A549 (cell line): ENCODE results near the gene SANBR. TPM values are rescaled to one million over a fixed set of nuclear protein-coding genes. Genes with fewer than 3 reads are reported as not detected.

ENCODE experiments used
- ATAC-seq, 2 experiments: fragments of 200-7000 bp in 1 of 2; fragments of >200 bp in 1 of 2; cut with Nextera tagmentation in 1 of 2; cut with Tn5 transposase in 1 of 2; 3 replicates each; pipeline versions ENCODE4 v1.8.0 to v1.9.1; 2018 to 2020; ENCODE audit warnings: mild to moderate bottlenecking in 1 of 2, moderate library complexity in 1 of 2
- CTCF ChIA-PET: fragments of 300-600 bp; sonication (Branson Sonifier 250); formaldehyde crosslinking; extraction: SDS; loops from one replicate; lab custom pipeline; 2021; ENCODE audit warnings: antibody characterized with exemption, inconsistent platforms; lab: Yijun Ruan, JAX
- POLR2A ChIA-PET: fragments of 350-600 bp; formaldehyde crosslinking; extraction: SDS; loops from one replicate; lab custom pipeline; 2021; ENCODE audit warnings: antibody characterized with exemption, inconsistent platforms; lab: Yijun Ruan, JAX
- DNase-seq, 2 experiments: peaks; one replicate each; pipeline versions ENCODE4 v3.0.0 to v3.0.0-alpha.2; 2011 to 2016; ENCODE audit warnings: low read depth in 1 of 2, low spot score in 1 of 2
- FAIRE-seq: peaks from 2 replicates; lab custom pipeline; 2011; peaks lifted over from hg19 to GRCh38; lab: Jason Lieb, UNC
- H3K27ac ChIP-seq, 2 experiments: fragments of >200 bp; sonication (Bioruptor Twin); formaldehyde crosslinking; 3 replicates each; pipeline ENCODE4 v1.5.1; 2016 to 2017
- H3K4me1 ChIP-seq: fragments of >200 bp; sonication (Bioruptor Twin); formaldehyde crosslinking; 3 replicates; pipeline ENCODE4 v1.6.1; 2016
- H3K4me2 ChIP-seq: fragments of >200 bp; sonication (Bioruptor Twin); formaldehyde crosslinking; 3 replicates; pipeline ENCODE4 v1.6.1; 2016
- H3K4me3 ChIP-seq: fragments of >200 bp; sonication (Bioruptor Twin); formaldehyde crosslinking; 3 replicates; pipeline ENCODE4 v1.5.1; 2016
- H3K9me3 ChIP-seq: fragments of >200 bp; sonication (Bioruptor Twin); formaldehyde crosslinking; 3 replicates; pipeline ENCODE4 v1.6.1; 2016
- BHLHE40 ChIP-seq: IDR thresholded peaks from 2 replicates; pipeline ENCODE4 v1.6.1; 2012; ENCODE audit warnings: low read depth, low read length, inconsistent platforms
- CEBPB ChIP-seq, 2 experiments: fragments of >200 bp in 1 of 2; sonication (Bioruptor Twin) in 1 of 2; formaldehyde crosslinking in 1 of 2; IDR thresholded peaks; 2 replicates each; pipeline ENCODE4 v1.6.1; 2012 to 2016
- EP300 ChIP-seq, 2 experiments: fragments of >200 bp; sonication (Bioruptor Twin); formaldehyde crosslinking; IDR thresholded peaks; 2 replicates in 1 of 2; 3 replicates in 1 of 2; pipeline ENCODE4 v1.6.1; 2016 to 2017
- FOSB ChIP-seq: fragments of 250-450 bp; sonication (Bioruptor Pico); IDR thresholded peaks from 2 replicates; pipeline ENCODE4 v1.5.0; 2020; ENCODE audit warnings: mild to moderate bottlenecking, moderate library complexity
- FOSL2 ChIP-seq, 2 experiments: fragments of 450-650 bp in 1 of 2; fragments of >200 bp in 1 of 2; sonication (Bioruptor Twin) in 1 of 2; formaldehyde crosslinking; IDR thresholded peaks; 2 replicates each; pipeline versions ENCODE4 v1.5.0 to v1.6.1; 2016 to 2020; ENCODE audit warnings: mild to moderate bottlenecking in 1 of 2, moderate library complexity in 1 of 2
- FOXS1 ChIP-seq: fragments of 250-450 bp; sonication (Bioruptor Pico); IDR thresholded peaks from 2 replicates; pipeline ENCODE4 v1.5.0; 2020; ENCODE audit warnings: mild to moderate bottlenecking, moderate library complexity
- GATA3 ChIP-seq: IDR thresholded peaks from 2 replicates; pipeline ENCODE4 v1.6.1; 2012; ENCODE audit warnings: borderline replicate concordance
- HEYL ChIP-seq: fragments of 250-450 bp; sonication (Bioruptor Pico); IDR thresholded peaks from 2 replicates; pipeline ENCODE4 v1.8.0; 2021; ENCODE audit warnings: mild to moderate bottlenecking, moderate library complexity
- HOXB13 ChIP-seq: fragments of 250-450 bp; sonication (Bioruptor Pico); IDR thresholded peaks from 2 replicates; pipeline ENCODE4 v1.5.0; 2020; ENCODE audit warnings: low read depth, mild to moderate bottlenecking, moderate library complexity
- HOXB5 ChIP-seq: fragments of 250-450 bp; sonication (Bioruptor Pico); IDR thresholded peaks from 2 replicates; pipeline ENCODE4 v1.5.0; 2020; ENCODE audit warnings: mild to moderate bottlenecking, moderate library complexity
- JUN ChIP-seq, 2 experiments: fragments of >200 bp; sonication (Bioruptor Twin); formaldehyde crosslinking; IDR thresholded peaks; 2 replicates in 1 of 2; 3 replicates in 1 of 2; pipeline ENCODE4 v1.6.1; 2016 to 2017
- KDM1A ChIP-seq: fragments of 200-600 bp; sonication (generic); IDR thresholded peaks from 2 replicates; pipeline ENCODE4 v1.6.1; 2016; ENCODE audit warnings: low read depth, mild to moderate bottlenecking
- KDM5A ChIP-seq: fragments of 200-600 bp; sonication (generic); IDR thresholded peaks from 2 replicates; pipeline ENCODE4 v1.6.1; 2016; ENCODE audit warnings: antibody characterized with exemption, mild to moderate bottlenecking
- MAFK ChIP-seq: fragments of 450-650 bp; IDR thresholded peaks from 2 replicates; pipeline ENCODE4 v1.6.1; 2014; ENCODE audit not compliant: partially characterized antibody
- NR3C1 ChIP-seq: fragments of >200 bp; sonication (Bioruptor Twin); formaldehyde crosslinking; IDR thresholded peaks from 3 replicates; pipeline ENCODE4 v1.6.1; 2017
- PHF8 ChIP-seq: fragments of 200-600 bp; sonication (generic); IDR thresholded peaks from 2 replicates; pipeline ENCODE4 v1.6.1; 2016; ENCODE audit warnings: low read depth, mild to moderate bottlenecking, antibody characterized with exemption, moderate library complexity, borderline replicate concordance
- POLR2A ChIP-seq: IDR thresholded peaks from 2 replicates; pipeline ENCODE4 v1.6.1; 2012; ENCODE audit warnings: mild to moderate bottlenecking, low read length
- RARB ChIP-seq: fragments of 250-450 bp; sonication (Bioruptor Pico); IDR thresholded peaks from 2 replicates; pipeline ENCODE4 v1.8.0; 2021; ENCODE audit warnings: mild to moderate bottlenecking, moderate library complexity
- RCOR1 ChIP-seq: fragments of 150-350 bp; IDR thresholded peaks from 2 replicates; pipeline ENCODE4 v1.6.1; 2014; ENCODE audit warnings: antibody characterized with exemption, low read length, low read depth
- RFX5 ChIP-seq: fragments of 450-650 bp; IDR thresholded peaks from 2 replicates; pipeline ENCODE4 v1.7.1; 2014; ENCODE audit warnings: antibody characterized with exemption, mild to moderate bottlenecking, moderate library complexity
- SMC3 ChIP-seq: fragments of >200 bp; sonication (Bioruptor Twin); formaldehyde crosslinking; IDR thresholded peaks from 3 replicates; pipeline ENCODE4 v1.6.1; 2018; ENCODE audit warnings: inconsistent platforms
- SREBF2 ChIP-seq: fragments of 450-650 bp; IDR thresholded peaks from 2 replicates; pipeline ENCODE4 v1.6.1; 2014; ENCODE audit warnings: mild to moderate bottlenecking, moderate library complexity
- TP53 ChIP-seq: fragments of 250-450 bp; sonication (Bioruptor Pico); IDR thresholded peaks from 2 replicates; pipeline ENCODE4 v1.5.0; 2021; ENCODE audit warnings: mild to moderate bottlenecking, moderate library complexity
- ZNF302 ChIP-seq: fragments of 250-450 bp; sonication (Bioruptor Pico); IDR thresholded peaks from 2 replicates; pipeline ENCODE4 v1.9.0; 2021; ENCODE audit warnings: inconsistent platforms, mild to moderate bottlenecking, moderate library complexity
- ZSCAN20 ChIP-seq: fragments of 250-450 bp; sonication (Bioruptor Pico); IDR thresholded peaks from 2 replicates; pipeline ENCODE4 v1.8.0; 2022; ENCODE audit warnings: mild to moderate bottlenecking, moderate library complexity
- WGBS: methylation state at CpG from one replicate; pipeline ENCODE4 v1.1.6; 2017; ENCODE audit errors: missing lambda C conversion rate; 5-methylcytosine and 5-hydroxymethylcytosine counted together
- polyA plus RNA-seq, 4 experiments: library from polyadenylated mRNA; depleted of rRNA in 3 of 4; stranded (reverse); fragments of >200 nt; fragmentation: RNase III in 1 of 4; extraction: RNeasy Plus Mini Kit Qiagen cat#74134 plus additional on column Dnase treatment in 1 of 4; gene quantifications; 2 replicates in 3 of 4; 3 replicates in 1 of 4; pipeline ENCODE4 v1.2.3, GENCODE V29; 2011 to 2017
- TF ChIP-seq, protein P1 (sequence below): fragments of >200 bp; sonication (Bioruptor Twin); formaldehyde crosslinking; IDR thresholded peaks from 3 replicates; pipeline ENCODE4 v1.6.1; 2016
- TF ChIP-seq, protein P2 (sequence below): IDR thresholded peaks from 2 replicates; pipeline ENCODE4 v1.6.1; 2012; ENCODE audit warnings: low read depth, borderline replicate concordance
- TF ChIP-seq, protein P3 (sequence below): fragments of 250-450 bp; sonication (Bioruptor Pico); IDR thresholded peaks from 2 replicates; pipeline ENCODE4 v1.5.0; 2020; ENCODE audit warnings: low read depth, mild to moderate bottlenecking, moderate library complexity
- TF ChIP-seq, protein P4 (sequence below): fragments of 200-600 bp; sonication (generic); IDR thresholded peaks from 2 replicates; pipeline ENCODE4 v1.6.1; 2016; ENCODE audit warnings: antibody characterized with exemption, mild to moderate bottlenecking, moderate library complexity
- TF ChIP-seq, protein P5 (sequence below): fragments of 250-450 bp; sonication (Bioruptor Pico); IDR thresholded peaks from 2 replicates; pipeline ENCODE4 v1.5.0; 2021; ENCODE audit warnings: mild to moderate bottlenecking, moderate library complexity, borderline replicate concordance
- TF ChIP-seq, protein P6 (sequence below): IDR thresholded peaks from 2 replicates; pipeline ENCODE4 v1.6.1; 2012

SANBR gene
- polyA plus RNA-seq, 2 of the 4 experiments (the other 2 are of a cell fraction), result 17.1 to 31.6 TPM

DNA sequence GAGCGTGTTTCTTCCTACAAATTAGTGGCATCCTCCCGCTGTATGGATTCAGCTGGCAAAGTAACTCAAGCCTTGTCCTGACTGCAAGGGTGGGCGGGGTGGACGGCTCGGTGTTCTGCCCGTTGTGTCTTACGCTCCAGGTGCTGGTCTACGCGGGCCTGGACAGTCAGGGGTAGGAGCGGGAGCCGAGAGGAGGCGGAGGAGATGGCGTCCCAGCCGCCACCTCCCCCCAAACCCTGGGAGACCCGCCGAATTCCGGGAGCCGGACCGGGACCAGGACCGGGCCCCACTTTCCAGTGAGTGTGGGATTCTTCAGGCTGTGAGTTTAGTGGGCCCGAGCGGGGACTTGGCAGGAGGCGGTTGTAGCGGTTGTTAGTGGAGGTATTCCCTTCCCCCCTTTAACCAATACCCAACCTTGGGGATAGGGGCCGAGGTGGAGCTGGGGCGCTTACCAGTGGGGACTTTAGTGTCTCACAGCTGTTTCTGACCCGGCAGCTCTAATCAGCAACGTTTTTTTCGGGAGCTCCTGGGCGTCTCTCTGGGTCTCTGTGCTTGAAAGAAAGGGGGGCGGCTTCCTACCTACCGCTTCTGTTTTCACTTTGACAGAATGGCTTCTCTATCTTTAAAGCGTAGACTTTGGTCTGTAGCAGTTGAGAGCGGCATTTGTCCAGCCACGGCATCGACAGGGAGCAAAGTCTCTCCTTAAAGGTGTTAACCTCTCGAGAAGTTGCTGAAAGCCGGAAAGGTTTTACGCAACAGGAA, 47.9 kb upstream of the SANBR start, which contains the start of the genes PEX13 and PUS10:
PEX13 (plus strand) TSS at position 165 of the 762 bp plus-strand sequence; CDS start at position 205, 40 bp downstream.
PUS10 (minus strand) TSS at position 700 of the 762 bp plus-strand sequence. CDS start 6,365 bp downstream, outside the sequence.
- Histone ChIP-seq H3K9me3 (peaks cover 11% of the 10 kb centered on the region), H3K4me3 (peak within 1 kb of the TSS; percentile 86), H3K4me2 (peak within 1 kb of the TSS; percentile 85), H3K4me1 (peaks cover 30% of the 10 kb centered on the region), H3K27ac (peak within 1 kb of the TSS; percentile 94 to 97)
- no peak for FAIRE-seq
- peak; percentile 90 to 93 for DNase-seq
- ATAC-seq, result peak; percentile 94 to 98
- WGBS, result 1% methylated on average over 39 of the region's 39 CpGs
- ChIA-PET POLR2A (interaction anchor here (0.5 to 1.2 kb wide), 3 partner anchors 48 to 746 kb away, joined by 3 to 4 read pairs (median 3); partner anchors contain the start of gene SANBR), CTCF (interaction anchor here (0.6 kb wide), 1 partner anchor 1856 kb away, joined by 3 read pairs; no protein-coding TSS in a partner anchor)
- TF ChIP-seq BHLHE40, result no peak
- no peak for TF ChIP-seq RARB (CRISPR knock-in tag)
- TF ChIP-seq HOXB5 (CRISPR knock-in tag), result no peak
- no peak for TF ChIP-seq HOXB13 (CRISPR knock-in tag)
- TF ChIP-seq, protein P1, sequence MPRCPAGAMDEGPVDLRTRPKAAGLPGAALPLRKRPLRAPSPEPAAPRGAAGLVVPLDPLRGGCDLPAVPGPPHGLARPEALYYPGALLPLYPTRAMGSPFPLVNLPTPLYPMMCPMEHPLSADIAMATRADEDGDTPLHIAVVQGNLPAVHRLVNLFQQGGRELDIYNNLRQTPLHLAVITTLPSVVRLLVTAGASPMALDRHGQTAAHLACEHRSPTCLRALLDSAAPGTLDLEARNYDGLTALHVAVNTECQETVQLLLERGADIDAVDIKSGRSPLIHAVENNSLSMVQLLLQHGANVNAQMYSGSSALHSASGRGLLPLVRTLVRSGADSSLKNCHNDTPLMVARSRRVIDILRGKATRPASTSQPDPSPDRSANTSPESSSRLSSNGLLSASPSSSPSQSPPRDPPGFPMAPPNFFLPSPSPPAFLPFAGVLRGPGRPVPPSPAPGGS, result 0 out of 3 replicates have a peak, but pooled peaks have one; percentile 8
- no peak for TF ChIP-seq KDM5A
- peak in 1 of 2 experiments; percentile 57; a peak in 2 of 5 replicates for TF ChIP-seq JUN (IDR thresholded peaks at IDR 0.05)
- no peak for TF ChIP-seq MAFK
- TF ChIP-seq, protein P2, sequence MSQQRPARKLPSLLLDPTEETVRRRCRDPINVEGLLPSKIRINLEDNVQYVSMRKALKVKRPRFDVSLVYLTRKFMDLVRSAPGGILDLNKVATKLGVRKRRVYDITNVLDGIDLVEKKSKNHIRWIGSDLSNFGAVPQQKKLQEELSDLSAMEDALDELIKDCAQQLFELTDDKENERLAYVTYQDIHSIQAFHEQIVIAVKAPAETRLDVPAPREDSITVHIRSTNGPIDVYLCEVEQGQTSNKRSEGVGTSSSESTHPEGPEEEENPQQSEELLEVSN, result no peak
- TF ChIP-seq EP300 (IDR thresholded peaks at IDR 0.05), result no peak
- TF ChIP-seq, protein P3, sequence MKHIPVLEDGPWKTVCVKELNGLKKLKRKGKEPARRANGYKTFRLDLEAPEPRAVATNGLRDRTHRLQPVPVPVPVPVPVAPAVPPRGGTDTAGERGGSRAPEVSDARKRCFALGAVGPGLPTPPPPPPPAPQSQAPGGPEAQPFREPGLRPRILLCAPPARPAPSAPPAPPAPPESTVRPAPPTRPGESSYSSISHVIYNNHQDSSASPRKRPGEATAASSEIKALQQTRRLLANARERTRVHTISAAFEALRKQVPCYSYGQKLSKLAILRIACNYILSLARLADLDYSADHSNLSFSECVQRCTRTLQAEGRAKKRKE, result no peak; the same call in 1 of the 2 replicates
- TF ChIP-seq PHF8, result peak; percentile 73; the same call in 1 of the 2 replicates
- TF ChIP-seq POLR2A, result peak; percentile 63
- TF ChIP-seq RFX5, result no peak
- TF ChIP-seq SMC3, result no peak
- TF ChIP-seq FOXS1 (CRISPR knock-in tag), result no peak
- no peak for TF ChIP-seq ZNF302 (CRISPR knock-in tag)
- no peak; the same call in 1 of the 2 replicates for TF ChIP-seq KDM1A
- TF ChIP-seq, protein P4, sequence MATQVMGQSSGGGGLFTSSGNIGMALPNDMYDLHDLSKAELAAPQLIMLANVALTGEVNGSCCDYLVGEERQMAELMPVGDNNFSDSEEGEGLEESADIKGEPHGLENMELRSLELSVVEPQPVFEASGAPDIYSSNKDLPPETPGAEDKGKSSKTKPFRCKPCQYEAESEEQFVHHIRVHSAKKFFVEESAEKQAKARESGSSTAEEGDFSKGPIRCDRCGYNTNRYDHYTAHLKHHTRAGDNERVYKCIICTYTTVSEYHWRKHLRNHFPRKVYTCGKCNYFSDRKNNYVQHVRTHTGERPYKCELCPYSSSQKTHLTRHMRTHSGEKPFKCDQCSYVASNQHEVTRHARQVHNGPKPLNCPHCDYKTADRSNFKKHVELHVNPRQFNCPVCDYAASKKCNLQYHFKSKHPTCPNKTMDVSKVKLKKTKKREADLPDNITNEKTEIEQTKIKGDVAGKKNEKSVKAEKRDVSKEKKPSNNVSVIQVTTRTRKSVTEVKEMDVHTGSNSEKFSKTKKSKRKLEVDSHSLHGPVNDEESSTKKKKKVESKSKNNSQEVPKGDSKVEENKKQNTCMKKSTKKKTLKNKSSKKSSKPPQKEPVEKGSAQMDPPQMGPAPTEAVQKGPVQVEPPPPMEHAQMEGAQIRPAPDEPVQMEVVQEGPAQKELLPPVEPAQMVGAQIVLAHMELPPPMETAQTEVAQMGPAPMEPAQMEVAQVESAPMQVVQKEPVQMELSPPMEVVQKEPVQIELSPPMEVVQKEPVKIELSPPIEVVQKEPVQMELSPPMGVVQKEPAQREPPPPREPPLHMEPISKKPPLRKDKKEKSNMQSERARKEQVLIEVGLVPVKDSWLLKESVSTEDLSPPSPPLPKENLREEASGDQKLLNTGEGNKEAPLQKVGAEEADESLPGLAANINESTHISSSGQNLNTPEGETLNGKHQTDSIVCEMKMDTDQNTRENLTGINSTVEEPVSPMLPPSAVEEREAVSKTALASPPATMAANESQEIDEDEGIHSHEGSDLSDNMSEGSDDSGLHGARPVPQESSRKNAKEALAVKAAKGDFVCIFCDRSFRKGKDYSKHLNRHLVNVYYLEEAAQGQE, result no peak
- TF ChIP-seq FOSB, result no peak
- TF ChIP-seq NR3C1, result no peak
- TF ChIP-seq, protein P5, sequence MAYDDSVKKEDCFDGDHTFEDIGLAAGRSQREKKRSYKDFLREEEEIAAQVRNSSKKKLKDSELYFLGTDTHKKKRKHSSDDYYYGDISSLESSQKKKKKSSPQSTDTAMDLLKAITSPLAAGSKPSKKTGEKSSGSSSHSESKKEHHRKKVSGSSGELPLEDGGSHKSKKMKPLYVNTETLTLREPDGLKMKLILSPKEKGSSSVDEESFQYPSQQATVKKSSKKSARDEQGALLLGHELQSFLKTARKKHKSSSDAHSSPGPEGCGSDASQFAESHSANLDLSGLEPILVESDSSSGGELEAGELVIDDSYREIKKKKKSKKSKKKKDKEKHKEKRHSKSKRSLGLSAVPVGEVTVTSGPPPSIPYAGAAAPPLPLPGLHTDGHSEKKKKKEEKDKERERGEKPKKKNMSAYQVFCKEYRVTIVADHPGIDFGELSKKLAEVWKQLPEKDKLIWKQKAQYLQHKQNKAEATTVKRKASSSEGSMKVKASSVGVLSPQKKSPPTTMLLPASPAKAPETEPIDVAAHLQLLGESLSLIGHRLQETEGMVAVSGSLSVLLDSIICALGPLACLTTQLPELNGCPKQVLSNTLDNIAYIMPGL (CRISPR knock-in tag), result no peak
- TF ChIP-seq, protein P6, sequence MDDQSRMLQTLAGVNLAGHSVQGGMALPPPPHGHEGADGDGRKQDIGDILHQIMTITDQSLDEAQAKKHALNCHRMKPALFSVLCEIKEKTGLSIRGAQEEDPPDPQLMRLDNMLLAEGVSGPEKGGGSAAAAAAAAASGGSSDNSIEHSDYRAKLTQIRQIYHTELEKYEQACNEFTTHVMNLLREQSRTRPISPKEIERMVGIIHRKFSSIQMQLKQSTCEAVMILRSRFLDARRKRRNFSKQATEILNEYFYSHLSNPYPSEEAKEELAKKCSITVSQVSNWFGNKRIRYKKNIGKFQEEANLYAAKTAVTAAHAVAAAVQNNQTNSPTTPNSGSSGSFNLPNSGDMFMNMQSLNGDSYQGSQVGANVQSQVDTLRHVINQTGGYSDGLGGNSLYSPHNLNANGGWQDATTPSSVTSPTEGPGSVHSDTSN, result 0 out of 2 replicates have a peak, but pooled peaks have one; percentile 55
- TF ChIP-seq HEYL (CRISPR knock-in tag), result no peak
- no peak for TF ChIP-seq RCOR1
- TF ChIP-seq ZSCAN20 (CRISPR knock-in tag), result no peak
- TF ChIP-seq TP53 (CRISPR knock-in tag), result 0 out of 2 replicates have a peak, but pooled peaks have one; percentile 43
- TF ChIP-seq GATA3, result no peak; the same call in 1 of the 2 replicates
- TF ChIP-seq FOSL2 (IDR thresholded peaks at IDR 0.05), result no peak
- TF ChIP-seq FOSL2 (CRISPR knock-in tag; IDR thresholded peaks at IDR 0.05), result no peak
- TF ChIP-seq SREBF2, result no peak
- TF ChIP-seq CEBPB (IDR thresholded peaks at IDR 0.05), result peak; percentile 51 to 85; a peak in 3 of 4 replicates
